ENCODE measurements around the gene LENEP.

LENEP gene

GRCh38 chr1:155026588-155026987, 33.2 kb downstream of the LENEP start:
- no peak overlapping the region for H3K4me3 ChIP-seq (ENCODE audit: low read length)
- DNase-seq (ENCODE audit: low read depth): no peak
- no peak for TF ChIP-seq CTCF (conservative IDR thresholded peaks at IDR 0.05; ENCODE audit: low read depth, low read length)

- DNase-seq (ENCODE audit: low read depth): no peak
- no peak for TF ChIP-seq CTCF (conservative IDR thresholded peaks at IDR 0.05; ENCODE audit: low read depth, low read length)
- H3K4me3 ChIP-seq (ENCODE audit: low read length): no peak overlapping the region
Observed at GRCh38 chr1:155029513-155030242, 36.3 kb downstream of the LENEP start.

GRCh38 chr1:155030243-155030795, 36.9 kb downstream of the LENEP start:
- no peak for DNase-seq (ENCODE audit: low read depth)
- H3K4me3 ChIP-seq (ENCODE audit: low read length): no peak overlapping the region
- no peak for TF ChIP-seq CTCF (conservative IDR thresholded peaks at IDR 0.05; ENCODE audit: low read depth, low read length)

GRCh38 chr1:155030899-155031298, 37.5 kb downstream of the LENEP start:
- no peak overlapping the region for H3K4me3 ChIP-seq (ENCODE audit: low read length)
- DNase-seq (ENCODE audit: low read depth): no peak
- no peak for TF ChIP-seq CTCF (conservative IDR thresholded peaks at IDR 0.05; ENCODE audit: low read depth, low read length)

GRCh38 chr1:155032886-155033285, 39.5 kb downstream of the LENEP start:
- no peak overlapping the region for H3K4me3 ChIP-seq (ENCODE audit: low read length)
- no peak for TF ChIP-seq CTCF (conservative IDR thresholded peaks at IDR 0.05; ENCODE audit: low read depth, low read length)

GRCh38 chr1:155033524-155033923, 40.1 kb downstream of the LENEP start, which contains the start of the genes DCST1 and DCST2:
TSS of gene DCST1 (plus strand) at chr1:155033824. CDS start at chr1:155034037, 213 bp downstream.
TSS of gene DCST2 (minus strand) at chr1:155033781. CDS start at chr1:155033701, 80 bp downstream.
- no peak for DNase-seq (ENCODE audit: low read depth)
- H3K4me3 ChIP-seq (ENCODE audit: low read length): no peak within 1 kb of the TSS
- no peak for TF ChIP-seq CTCF (conservative IDR thresholded peaks at IDR 0.05; ENCODE audit: low read depth, low read length)

More at GRCh38 chr1:155032886-155033285, 39.5 kb downstream of the LENEP start:
- no peak for DNase-seq (ENCODE audit: low read depth)

All from retinal pigment epithelial cell (primary cell).